NT2/D1 (cell line): ENCODE data around the gene PPFIA1.
A peak's percentile ranks its signal among the peaks of the same experiment; 100 is the strongest.

ENCODE experiments used
- DNase-seq: peaks from one replicate; pipeline ENCODE4 v3.0.0-alpha.2; 2011; ENCODE audit warnings: low read depth, low spot score
- H3K27me3 ChIP-seq: 2 replicates; pipeline ENCODE4 v1.6.0; 2011; ENCODE audit warnings: mild to moderate bottlenecking; ENCODE audit not compliant: insufficient read length, insufficient read depth
- H3K36me3 ChIP-seq: 2 replicates; pipeline ENCODE4 v1.6.1; 2011; ENCODE audit warnings: mild to moderate bottlenecking, low read length, mixed read lengths; ENCODE audit not compliant: insufficient read depth, insufficient read length
- H3K4me1 ChIP-seq: 2 replicates; pipeline ENCODE4 v1.5.1; 2011; ENCODE audit not compliant: insufficient read depth, insufficient read length
- H3K4me3 ChIP-seq: 2 replicates; pipeline ENCODE4 v1.5.1; 2011; ENCODE audit warnings: low read depth; ENCODE audit not compliant: insufficient read length
- H3K9ac ChIP-seq: 2 replicates; pipeline ENCODE4 v1.6.0; 2011; ENCODE audit warnings: low read depth; ENCODE audit not compliant: insufficient read length
- H3K9me3 ChIP-seq: 2 replicates; pipeline ENCODE4 v1.5.1; 2011; ENCODE audit warnings: mild to moderate bottlenecking, low read length; ENCODE audit not compliant: insufficient read depth
- SUZ12 ChIP-seq: IDR thresholded peaks from 2 replicates; pipeline ENCODE4 v1.6.1; 2011; ENCODE audit not compliant: insufficient read length, insufficient read depth; ENCODE audit errors: extremely low read depth
- YY1 ChIP-seq: IDR thresholded peaks from 2 replicates; pipeline ENCODE4 v1.6.1; 2011; ENCODE audit not compliant: insufficient read length, insufficient read depth
- ZNF274 ChIP-seq: IDR thresholded peaks from 2 replicates; pipeline ENCODE4 v1.6.1; 2011; ENCODE audit warnings: mild to moderate bottlenecking, low read depth, low read length

Gene PPFIA1

DNA sequence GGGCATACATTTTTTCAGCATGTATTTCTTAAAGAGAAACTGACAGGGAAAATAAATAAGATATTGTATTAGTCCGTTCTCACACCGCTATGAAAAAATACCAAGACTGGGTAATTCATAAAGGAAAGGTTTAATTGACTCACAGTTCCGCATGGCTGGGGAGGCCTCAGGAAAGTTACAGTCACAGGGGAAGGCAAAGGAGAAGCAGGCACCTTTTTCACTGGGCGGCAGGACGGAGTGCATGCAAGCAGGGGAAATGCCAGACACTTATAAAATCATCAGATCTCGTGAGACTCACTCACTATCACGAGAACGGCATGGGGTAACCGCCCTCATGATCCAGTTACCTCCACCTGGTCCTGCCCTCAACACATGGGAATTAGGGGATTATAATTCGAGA is 44.2 kb downstream of the PPFIA1 start:
- H3K9ac ChIP-seq: no peak overlapping the region
- DNase-seq: no peak
- peaks cover 7% of the 10 kb centered on the region for H3K4me1 ChIP-seq
- H3K4me3 ChIP-seq: no peak overlapping the region
- TF ChIP-seq YY1: no peak
- no peak for TF ChIP-seq ZNF274
- no peak for TF ChIP-seq SUZ12
- H3K9me3 ChIP-seq: no peaks in the 10 kb centered on the region
- peaks cover 56% of the 10 kb centered on the region for H3K36me3 ChIP-seq
- H3K27me3 ChIP-seq: no peaks in the 10 kb centered on the region

- Histone ChIP-seq H3K9ac (no peak overlapping the region), H3K9me3 (no peaks in the 10 kb centered on the region), H3K4me3 (no peak overlapping the region), H3K27me3 (no peaks in the 10 kb centered on the region), H3K4me1 (peaks cover 7% of the 10 kb centered on the region), H3K36me3 (peaks cover 63% of the 10 kb centered on the region)
- TF ChIP-seq SUZ12: no peak
- TF ChIP-seq ZNF274: no peak
- no peak for DNase-seq
These were observed 45.2 kb downstream of the PPFIA1 start for GRCh38 chr11:70315716-70316115.

- no peak for DNase-seq
- Histone ChIP-seq H3K9me3 (no peaks in the 10 kb centered on the region), H3K4me3 (no peak overlapping the region), H3K9ac (no peak overlapping the region), H3K36me3 (peaks cover 64% of the 10 kb centered on the region), H3K27me3 (no peaks in the 10 kb centered on the region), H3K4me1 (peaks cover 5% of the 10 kb centered on the region)
- TF ChIP-seq YY1: no peak
- no peak for TF ChIP-seq SUZ12
These were observed 47.3 kb downstream of the PPFIA1 start for GRCh38 chr11:70317581-70318305.

GRCh38 chr11:70319396-70320076 is 49.0 kb downstream of the PPFIA1 start:
- H3K27me3 ChIP-seq: no peaks in the 10 kb centered on the region
- H3K4me3 ChIP-seq: no peak overlapping the region
- peaks cover 62% of the 10 kb centered on the region for H3K36me3 ChIP-seq
- peaks cover 10% of the 10 kb centered on the region for H3K4me1 ChIP-seq
- H3K9me3 ChIP-seq: no peaks in the 10 kb centered on the region
- no peak overlapping the region for H3K9ac ChIP-seq
- no peak for TF ChIP-seq ZNF274
- TF ChIP-seq YY1: no peak
- peak; percentile 43 for DNase-seq

DNA sequence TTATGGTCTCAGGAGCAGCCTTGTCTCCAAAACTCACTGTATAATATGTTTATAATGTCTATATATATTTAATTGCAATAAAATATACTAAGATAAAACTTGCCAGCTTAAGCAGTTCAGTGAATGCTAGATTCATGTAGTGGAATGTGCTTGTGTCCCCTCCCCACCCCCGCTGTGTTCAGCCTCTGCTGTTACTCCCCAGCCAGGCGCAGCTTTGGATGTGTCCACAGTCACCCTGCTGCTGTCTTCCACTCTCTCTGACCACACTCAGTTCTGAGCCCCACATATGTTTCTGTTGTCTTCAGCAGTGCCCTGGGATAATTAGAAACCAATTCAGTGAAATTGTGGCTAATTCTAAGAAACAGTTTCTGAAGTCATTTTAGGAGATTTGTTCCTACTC is 52.2 kb downstream of the PPFIA1 start:
- H3K27me3 ChIP-seq: no peaks in the 10 kb centered on the region
- no peak overlapping the region for H3K9ac ChIP-seq
- no peaks in the 10 kb centered on the region for H3K9me3 ChIP-seq
- peaks cover 10% of the 10 kb centered on the region for H3K4me1 ChIP-seq
- TF ChIP-seq SUZ12: no peak
- no peak for TF ChIP-seq YY1
- no peak for TF ChIP-seq ZNF274
- DNase-seq: peak; percentile 6
- H3K36me3 ChIP-seq: peaks cover 76% of the 10 kb centered on the region
- H3K4me3 ChIP-seq: no peak overlapping the region

DNA sequence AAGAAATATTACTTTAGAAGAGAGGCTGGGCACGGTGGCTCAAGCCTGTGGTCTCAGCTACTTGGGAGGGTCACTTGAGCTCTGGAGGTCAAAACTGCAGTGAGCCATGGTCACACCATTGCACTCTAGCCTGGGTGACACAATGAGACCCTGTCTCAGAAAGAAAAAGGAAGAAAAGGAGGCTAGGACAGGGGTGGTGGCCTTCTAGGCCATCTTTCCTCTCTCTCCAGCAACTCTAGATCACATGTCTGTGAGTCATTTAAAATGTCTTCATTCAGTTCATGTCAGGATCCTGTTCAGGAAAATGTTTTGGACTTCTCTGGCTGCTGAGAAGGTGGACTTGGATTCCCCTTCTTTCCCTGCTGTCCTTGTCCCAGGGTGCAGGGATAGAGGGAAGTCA is 53.3 kb downstream of the PPFIA1 start:
- Histone ChIP-seq H3K9ac (no peak overlapping the region), H3K27me3 (no peaks in the 10 kb centered on the region), H3K36me3 (peaks cover 75% of the 10 kb centered on the region), H3K4me1 (peaks cover 9% of the 10 kb centered on the region), H3K9me3 (no peaks in the 10 kb centered on the region), H3K4me3 (no peak overlapping the region)
- no peak for DNase-seq
- TF ChIP-seq ZNF274: no peak

DNA sequence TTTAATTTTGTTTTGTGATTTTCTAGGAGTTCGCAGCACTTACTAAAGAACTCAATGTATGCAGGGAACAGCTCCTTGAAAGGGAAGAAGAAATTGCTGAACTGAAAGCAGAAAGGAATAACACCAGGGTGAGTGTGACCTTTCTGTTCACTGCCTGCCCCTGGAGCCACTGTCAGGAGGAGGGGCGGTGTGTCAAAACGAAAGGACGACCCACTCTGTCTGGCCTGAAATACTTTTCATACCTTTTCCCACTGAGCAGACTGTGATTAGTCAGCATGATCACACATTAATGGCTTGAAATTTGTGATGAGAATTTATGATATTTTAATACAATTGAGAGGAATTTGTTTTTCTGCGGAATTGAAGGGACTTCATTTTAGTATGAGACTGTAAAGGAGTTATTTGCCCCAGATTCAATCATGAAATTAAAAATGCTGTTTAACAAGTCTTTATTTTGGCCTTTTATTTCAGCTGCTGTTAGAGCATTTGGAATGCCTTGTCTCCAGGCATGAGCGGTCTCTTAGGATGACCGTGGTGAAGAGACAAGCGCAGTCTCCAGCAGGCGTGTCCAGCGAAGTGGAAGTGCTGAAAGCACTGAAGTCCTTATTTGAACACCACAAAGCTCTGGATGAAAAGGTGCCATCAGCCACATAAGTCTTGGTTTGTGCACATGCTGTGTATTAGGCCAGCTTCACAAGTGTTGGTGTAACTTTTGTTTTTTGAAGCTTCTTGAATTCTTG is 54.1 kb downstream of the PPFIA1 start:
- H3K27me3 ChIP-seq: no peaks in the 10 kb centered on the region
- H3K4me3 ChIP-seq: no peak overlapping the region
- peaks cover 75% of the 10 kb centered on the region for H3K36me3 ChIP-seq
- no peaks in the 10 kb centered on the region for H3K9me3 ChIP-seq
- H3K4me1 ChIP-seq: peaks cover 6% of the 10 kb centered on the region
- TF ChIP-seq ZNF274 (no peak), YY1 (no peak), SUZ12 (no peak)
- no peak for DNase-seq
- H3K9ac ChIP-seq: no peak overlapping the region
